ENCODE measurements around the gene SLC8A1. TPM values are rescaled to one million over a fixed set of nuclear protein-coding genes. Genes with fewer than 3 reads are reported as not detected.

SLC8A1 gene
- total RNA-seq, 1 experiment from 2014 or later, result 1.7 TPM

- Histone ChIP-seq H2BK15ac (ENCODE audit: low read depth, low read length) (no peak overlapping the region), H3K18ac (ENCODE audit: insufficient read length, low read depth, low read length) (no peak overlapping the region), H3K4me1 (ENCODE audit: insufficient read depth, low read length) (peaks cover 3% of the 10 kb centered on the region; the same call in 1 of the 2 replicates), H3T11ph (ENCODE audit: low read length) (no peak overlapping the region), H3K9me3 (ENCODE audit: control insufficient read depth, low read depth, low read length) (no peaks in the 10 kb centered on the region), H3K4me2 (ENCODE audit: insufficient read depth, insufficient read length, low read length) (no peak overlapping the region), H3K23me2 (ENCODE audit: insufficient read length, low read depth, low read length, poor library complexity, severe bottlenecking) (no peaks in the 10 kb centered on the region), H4K91ac (ENCODE audit: insufficient read length, low read depth, low read length) (no peak overlapping the region), H3K56ac (ENCODE audit: insufficient read length, low read depth, low read length) (no peak overlapping the region), H4K8ac (replicated peaks; ENCODE audit: insufficient read length, low read depth, low read length) (no peak overlapping the region), H3K79me2 (ENCODE audit: insufficient read depth, low read length) (no peaks in the 10 kb centered on the region), H3K79me1 (ENCODE audit: insufficient read depth, low read depth, low read length, poor library complexity, severe bottlenecking) (no peaks in the 10 kb centered on the region), H2AK5ac (ENCODE audit: insufficient read length, low read length) (no peak overlapping the region), H4K5ac (ENCODE audit: insufficient read length, low read depth, low read length) (no peak overlapping the region), H3K9ac (ENCODE audit: extremely low read depth, insufficient read length, low read length) (no peak overlapping the region), H2BK120ac (ENCODE audit: low read depth, low read length, poor library complexity, severe bottlenecking) (no peak overlapping the region), H2AFZ (ENCODE audit: low read length) (no peak overlapping the region), H2BK5ac (ENCODE audit: insufficient read length, low read length) (no peak overlapping the region), H3K4ac (ENCODE audit: low read depth, low read length) (no peak overlapping the region), H2BK20ac (ENCODE audit: low read depth, low read length, poor library complexity, severe bottlenecking) (no peak overlapping the region), H4K20me1 (ENCODE audit: control insufficient read depth, insufficient read depth, insufficient read length) (no peaks in the 10 kb centered on the region), H2BK12ac (ENCODE audit: insufficient read length, low read depth, low read length) (no peak overlapping the region), H3K27ac (ENCODE audit: insufficient read length, low read depth, low read length) (no peak overlapping the region), H3K14ac (ENCODE audit: insufficient read depth, low read length) (no peak overlapping the region), H3K27me3 (ENCODE audit: insufficient read depth, low read length) (no peaks in the 10 kb centered on the region; the same call in 1 of the 2 replicates), H3K23ac (ENCODE audit: insufficient read length, low read depth, low read length) (no peak overlapping the region)
- no peak for TF ChIP-seq CTCF (conservative IDR thresholded peaks at IDR 0.05)
- Mint-ChIP-seq H3K27me3 (ENCODE audit: low read depth) (no peaks in the 10 kb centered on the region), H3K4me1 (peaks cover 53 to 56% of the 10 kb centered on the region in 2 experiments), H3K9me3 (peaks cover 0 to 2% of the 10 kb centered on the region in 2 experiments; a peak in 2 of 5 replicates), H3K4me3 (no peak overlapping the region), H3K27ac (no peak overlapping the region), H3K36me3 (ENCODE audit: insufficient read depth in 1 of 3, low read depth in 3 of 3) (peaks cover 0 to 2% (median 0%) of the 10 kb centered on the region in 3 experiments; a peak in 2 of 7 replicates)
- no CpG with 5 or more reads among the region's 2 CpGs for WGBS (ENCODE audit: extremely low coverage, insufficient read length, low lambda C conversion rate)
- DNase-seq, result no peak
These were observed 304.5 kb downstream of the SLC8A1 start for GRCh38 chr2:40147360-40147759.

Measured in H9 (cell line).